Measurements from ENCODE around the gene FGF19. TPM values are rescaled to one million over a fixed set of nuclear protein-coding genes. Genes with fewer than 3 reads are reported as not detected.

FGF19 gene
- total RNA-seq, 1 donor, result not detected

DNA sequence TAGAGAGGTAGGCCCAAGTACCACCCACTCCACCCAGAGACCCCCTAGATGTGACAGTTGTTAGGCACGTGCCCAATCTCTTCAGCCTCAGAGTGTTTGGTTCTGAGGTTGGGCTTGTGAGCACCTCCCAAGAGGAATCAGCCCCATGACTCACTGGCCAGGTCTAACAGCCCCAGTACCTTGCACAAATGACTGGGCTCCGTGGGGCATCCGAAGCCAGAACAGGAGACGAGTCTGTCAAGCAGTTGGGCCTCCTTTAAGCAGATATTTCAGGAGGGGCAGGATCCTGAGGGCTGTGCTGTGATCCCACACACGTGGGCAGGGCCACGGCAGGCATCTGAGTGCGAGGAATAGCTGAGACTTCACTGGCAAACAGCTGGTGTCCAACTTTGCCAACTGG, 29.1 kb upstream of the FGF19 start:
- DNase-seq (ENCODE audit: low read depth), result no peak
- TF ChIP-seq, protein P1, sequence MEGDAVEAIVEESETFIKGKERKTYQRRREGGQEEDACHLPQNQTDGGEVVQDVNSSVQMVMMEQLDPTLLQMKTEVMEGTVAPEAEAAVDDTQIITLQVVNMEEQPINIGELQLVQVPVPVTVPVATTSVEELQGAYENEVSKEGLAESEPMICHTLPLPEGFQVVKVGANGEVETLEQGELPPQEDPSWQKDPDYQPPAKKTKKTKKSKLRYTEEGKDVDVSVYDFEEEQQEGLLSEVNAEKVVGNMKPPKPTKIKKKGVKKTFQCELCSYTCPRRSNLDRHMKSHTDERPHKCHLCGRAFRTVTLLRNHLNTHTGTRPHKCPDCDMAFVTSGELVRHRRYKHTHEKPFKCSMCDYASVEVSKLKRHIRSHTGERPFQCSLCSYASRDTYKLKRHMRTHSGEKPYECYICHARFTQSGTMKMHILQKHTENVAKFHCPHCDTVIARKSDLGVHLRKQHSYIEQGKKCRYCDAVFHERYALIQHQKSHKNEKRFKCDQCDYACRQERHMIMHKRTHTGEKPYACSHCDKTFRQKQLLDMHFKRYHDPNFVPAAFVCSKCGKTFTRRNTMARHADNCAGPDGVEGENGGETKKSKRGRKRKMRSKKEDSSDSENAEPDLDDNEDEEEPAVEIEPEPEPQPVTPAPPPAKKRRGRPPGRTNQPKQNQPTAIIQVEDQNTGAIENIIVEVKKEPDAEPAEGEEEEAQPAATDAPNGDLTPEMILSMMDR (IDR thresholded peaks at IDR 0.05; ENCODE audit: insufficient read depth, low read length), result no peak
- no peak overlapping the region for H3K4me3 ChIP-seq (ENCODE audit: low read depth, low read length)

DNA sequence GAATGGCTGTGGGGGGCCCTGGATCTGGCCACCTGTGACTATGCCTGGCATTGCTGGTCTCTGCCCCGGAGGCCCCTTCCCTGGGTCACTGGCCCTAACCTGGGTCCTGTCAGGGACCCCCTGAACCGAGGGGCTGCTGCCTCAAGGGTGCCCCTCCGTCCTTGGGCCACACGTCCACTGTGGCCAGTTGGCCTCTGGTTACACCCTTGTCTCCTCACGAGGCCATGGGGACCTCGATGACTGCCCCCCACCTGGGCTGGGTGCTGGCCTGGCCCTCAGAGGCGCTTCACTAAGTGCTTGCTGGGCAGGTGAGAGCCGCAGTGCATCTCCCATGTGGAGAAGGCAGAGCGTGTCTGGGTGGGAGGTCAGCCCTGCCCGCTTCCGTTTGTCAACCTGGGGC, 27.3 kb upstream of the FGF19 start:
- H3K4me3 ChIP-seq (ENCODE audit: low read depth, low read length), result no peak overlapping the region
- TF ChIP-seq, protein P1 (IDR thresholded peaks at IDR 0.05; ENCODE audit: insufficient read depth, low read length), result no peak
- DNase-seq (ENCODE audit: low read depth), result no peak

DNA sequence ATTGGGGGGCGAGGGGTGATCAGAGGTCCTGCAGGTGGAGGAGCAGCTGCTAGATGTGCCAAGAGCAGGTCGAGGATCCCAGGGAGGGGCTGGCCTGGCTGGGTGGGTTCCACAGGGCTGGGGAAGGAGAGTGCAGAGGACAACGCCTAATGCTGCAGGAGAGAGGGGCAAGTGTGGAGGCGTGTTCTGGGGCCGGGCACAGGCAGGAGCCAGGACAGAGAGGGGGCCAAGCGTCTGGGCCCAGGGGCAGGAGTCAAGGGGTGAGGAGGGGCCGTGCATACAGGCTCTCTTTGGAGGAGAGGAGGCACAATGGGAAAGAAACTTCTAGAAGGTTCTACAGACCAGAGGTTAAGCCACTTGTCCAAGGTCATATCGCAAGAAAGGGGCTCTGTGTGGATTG, 26.7 kb upstream of the FGF19 start:
- no peak overlapping the region for H3K4me3 ChIP-seq (ENCODE audit: low read depth, low read length)
- TF ChIP-seq, protein P1 (IDR thresholded peaks at IDR 0.05; ENCODE audit: insufficient read depth, low read length), result no peak
- DNase-seq (ENCODE audit: low read depth), result no peak

DNA sequence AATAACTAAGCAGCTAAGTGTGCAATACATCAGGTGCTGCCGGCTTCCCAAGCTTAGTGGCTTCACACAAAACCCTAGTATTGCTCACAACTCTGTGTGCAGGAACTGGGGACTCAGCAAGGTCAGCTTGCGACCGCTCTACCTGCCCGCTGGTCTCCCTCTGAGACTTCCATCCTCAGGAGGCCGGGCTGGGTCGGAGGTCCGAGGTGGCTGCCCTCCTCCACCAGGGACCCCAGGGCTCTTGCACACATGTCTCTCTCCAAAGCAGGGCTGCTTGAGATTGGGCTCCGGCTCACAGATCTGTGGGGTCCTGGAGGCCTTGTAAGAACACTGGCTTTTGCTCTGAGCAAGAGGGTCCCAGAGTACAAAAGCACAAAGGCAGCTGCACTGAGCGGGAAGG, 25.4 kb upstream of the FGF19 start:
- no peak overlapping the region for H3K4me3 ChIP-seq (ENCODE audit: low read depth, low read length)
- TF ChIP-seq, protein P1 (IDR thresholded peaks at IDR 0.05; ENCODE audit: insufficient read depth, low read length), result no peak
- DNase-seq (ENCODE audit: low read depth), result no peak

DNA sequence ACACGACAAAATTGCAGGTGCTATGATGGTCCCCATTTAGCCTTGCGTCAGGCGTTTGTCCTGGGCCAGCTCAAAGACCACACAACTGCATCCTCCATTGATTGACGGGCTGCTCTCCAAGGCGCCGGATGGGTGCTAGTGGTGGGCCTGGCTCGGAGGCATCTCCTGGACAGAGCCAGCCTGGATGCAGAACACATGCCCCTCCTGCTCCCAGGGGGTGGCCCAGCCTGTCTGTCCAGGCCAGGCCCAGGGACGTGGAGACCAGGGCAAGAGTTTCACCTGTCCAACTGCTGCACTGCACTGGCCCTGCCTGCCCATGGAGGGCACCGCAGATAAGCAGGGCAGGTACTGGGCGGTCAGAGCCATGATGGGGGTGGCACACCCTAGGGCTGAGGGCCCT, 23.4 kb upstream of the FGF19 start:
- no peak overlapping the region for H3K4me3 ChIP-seq (ENCODE audit: low read depth, low read length)
- TF ChIP-seq, protein P1 (IDR thresholded peaks at IDR 0.05; ENCODE audit: insufficient read depth, low read length), result no peak
- DNase-seq (ENCODE audit: low read depth), result no peak

DNA sequence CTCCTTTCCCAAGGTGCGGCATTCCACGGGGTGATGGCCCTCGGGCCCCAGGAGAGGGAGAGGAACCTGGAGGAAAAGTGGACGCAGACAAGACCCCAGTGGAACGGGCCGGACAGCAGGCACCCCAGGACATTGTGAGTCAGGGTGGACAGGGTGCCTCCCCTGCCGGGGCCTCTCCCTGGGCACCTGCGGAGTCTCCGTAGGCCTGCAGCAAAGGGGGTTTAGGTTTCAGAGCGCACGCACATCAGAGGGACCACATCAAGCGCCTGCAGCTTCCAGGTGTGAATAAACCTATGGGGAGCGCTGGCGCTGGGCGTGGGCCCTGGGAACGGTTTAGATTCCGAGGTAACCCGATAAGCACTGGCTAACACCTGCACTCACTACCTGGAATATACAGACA, 22.7 kb upstream of the FGF19 start:
- TF ChIP-seq, protein P1 (IDR thresholded peaks at IDR 0.05; ENCODE audit: insufficient read depth, low read length), result no peak
- no peak overlapping the region for H3K4me3 ChIP-seq (ENCODE audit: low read depth, low read length)
- DNase-seq (ENCODE audit: low read depth), result no peak

DNA sequence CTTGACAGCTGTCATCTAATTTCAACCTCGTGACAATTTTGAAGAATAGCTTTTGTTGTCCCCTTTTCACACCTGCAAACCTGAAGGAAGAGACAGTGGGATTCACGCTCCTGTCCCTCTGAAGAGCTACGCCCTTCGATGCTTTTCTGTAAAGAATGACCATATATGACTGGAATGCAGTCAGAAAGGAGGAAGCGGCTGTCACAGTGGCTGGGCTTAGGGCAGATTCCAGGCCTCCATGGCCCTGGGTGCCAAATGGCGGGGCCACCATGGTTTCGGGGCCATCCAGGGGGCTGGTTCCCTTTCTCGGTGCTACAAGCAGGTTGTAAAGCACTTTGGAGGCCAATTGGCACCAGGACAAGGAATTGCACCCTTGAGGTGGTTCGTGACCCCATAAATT, 22.2 kb upstream of the FGF19 start:
- H3K4me3 ChIP-seq (ENCODE audit: low read depth, low read length), result no peak overlapping the region
- TF ChIP-seq, protein P1 (IDR thresholded peaks at IDR 0.05; ENCODE audit: insufficient read depth, low read length), result no peak
- DNase-seq (ENCODE audit: low read depth), result no peak
